HEK293T (cell line): Measurements from ENCODE around the gene ATP5MG.

Experiments used
- BHLHE40 ChIP-seq: fragments of 450-650 bp; IDR thresholded peaks from 2 replicates; pipeline ENCODE4 v1.6.1; 2016; ENCODE audit warnings: mild to moderate bottlenecking, moderate library complexity, borderline replicate concordance
- FOXK2 ChIP-seq: fragments of 450-650 bp; IDR thresholded peaks from 2 replicates; pipeline ENCODE4 v1.6.1; 2016; ENCODE audit warnings: mild to moderate bottlenecking
- L3MBTL2 ChIP-seq: fragments of 450-650 bp; conservative IDR thresholded peaks from 2 replicates; pipeline ENCODE4 v1.6.1; 2016; ENCODE audit warnings: mild to moderate bottlenecking
- LEF1 ChIP-seq: fragments of 450-650 bp; IDR thresholded peaks from 2 replicates; pipeline ENCODE4 v1.6.1; 2017; ENCODE audit warnings: mild to moderate bottlenecking, borderline replicate concordance
- SP1 ChIP-seq: fragments of 450-650 bp; IDR thresholded peaks from 2 replicates; pipeline ENCODE4 v1.6.1; 2017

GRCh38 chr11:118448294-118448693 is 46.9 kb downstream of the ATP5MG start:
- no peak for TF ChIP-seq BHLHE40
- no peak for TF ChIP-seq L3MBTL2
- no peak for TF ChIP-seq SP1
- TF ChIP-seq FOXK2, result no peak
- no peak for TF ChIP-seq LEF1
